Retina (tissue), 1 donor: Measurements from ENCODE around the gene LMCD1.

Experiments used
- DNase-seq: peaks from one replicate; pipeline ENCODE4 v3.0.0-alpha.2; 2016

The LMCD1 gene

DNA sequence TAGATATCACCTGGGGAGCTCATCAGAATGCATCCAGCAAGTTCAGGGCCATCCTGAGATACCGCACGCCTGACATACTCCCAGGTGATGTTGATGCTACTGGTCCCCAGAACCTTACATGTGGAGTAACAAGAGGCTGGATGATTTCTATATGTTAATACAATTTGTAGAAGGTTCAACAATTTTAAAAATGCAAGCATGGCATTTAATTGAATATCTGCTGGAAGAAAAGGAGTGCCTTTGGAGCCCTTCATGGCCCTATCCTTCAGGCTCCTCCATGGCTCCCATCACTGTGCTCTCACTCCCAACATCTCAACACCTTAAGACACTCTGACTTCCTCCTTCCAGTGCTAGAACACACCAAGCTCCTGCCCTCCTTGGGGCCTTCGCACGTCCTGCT lies 36.6 kb downstream of the LMCD1 start:
- DNase-seq: no peak

DNA sequence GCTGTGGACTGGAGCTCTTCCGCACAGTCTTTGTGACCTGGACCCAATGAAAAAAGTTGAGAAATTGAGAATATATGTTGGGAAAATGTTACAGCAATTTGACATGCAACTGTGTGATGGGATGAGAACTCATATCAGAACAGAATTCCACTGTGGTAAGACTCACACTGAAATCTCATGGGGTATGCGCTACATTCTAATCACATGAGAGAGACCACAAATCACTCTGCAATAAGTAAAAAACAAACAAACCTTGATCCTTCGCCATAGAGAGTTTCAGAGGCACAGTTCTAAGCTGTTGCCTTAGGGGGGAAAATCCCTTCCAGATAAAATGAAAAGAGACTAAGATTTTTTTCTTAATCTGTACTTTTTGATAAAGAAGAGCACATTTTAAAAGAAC lies 37.3 kb downstream of the LMCD1 start:
- no peak for DNase-seq

- no peak for DNase-seq
Observed at GRCh38 chr3:8539419-8539818, 37.8 kb downstream of the LMCD1 start.

DNA sequence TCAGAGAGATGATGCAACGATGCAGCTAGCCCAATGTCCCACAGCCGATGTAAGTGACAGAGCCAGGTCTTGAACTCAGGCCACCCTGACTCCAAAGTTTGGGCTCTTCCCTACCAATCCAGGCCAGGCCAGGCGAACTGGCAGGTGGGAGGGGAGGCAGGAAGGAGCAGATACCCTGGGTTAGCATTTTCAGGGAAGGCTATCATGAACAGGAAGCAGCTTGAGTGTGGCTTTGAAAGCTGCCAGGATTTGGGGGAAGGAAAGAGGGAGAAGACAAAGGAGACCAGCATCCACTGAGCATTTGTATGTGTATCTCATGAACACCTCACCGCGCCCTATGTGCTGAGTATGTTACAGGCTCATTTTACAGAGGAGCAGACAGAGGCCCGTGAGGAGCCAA lies 38.8 kb downstream of the LMCD1 start:
- no peak for DNase-seq

- no peak for DNase-seq
Observed at GRCh38 chr3:8541486-8541885, 39.9 kb downstream of the LMCD1 start.

DNA sequence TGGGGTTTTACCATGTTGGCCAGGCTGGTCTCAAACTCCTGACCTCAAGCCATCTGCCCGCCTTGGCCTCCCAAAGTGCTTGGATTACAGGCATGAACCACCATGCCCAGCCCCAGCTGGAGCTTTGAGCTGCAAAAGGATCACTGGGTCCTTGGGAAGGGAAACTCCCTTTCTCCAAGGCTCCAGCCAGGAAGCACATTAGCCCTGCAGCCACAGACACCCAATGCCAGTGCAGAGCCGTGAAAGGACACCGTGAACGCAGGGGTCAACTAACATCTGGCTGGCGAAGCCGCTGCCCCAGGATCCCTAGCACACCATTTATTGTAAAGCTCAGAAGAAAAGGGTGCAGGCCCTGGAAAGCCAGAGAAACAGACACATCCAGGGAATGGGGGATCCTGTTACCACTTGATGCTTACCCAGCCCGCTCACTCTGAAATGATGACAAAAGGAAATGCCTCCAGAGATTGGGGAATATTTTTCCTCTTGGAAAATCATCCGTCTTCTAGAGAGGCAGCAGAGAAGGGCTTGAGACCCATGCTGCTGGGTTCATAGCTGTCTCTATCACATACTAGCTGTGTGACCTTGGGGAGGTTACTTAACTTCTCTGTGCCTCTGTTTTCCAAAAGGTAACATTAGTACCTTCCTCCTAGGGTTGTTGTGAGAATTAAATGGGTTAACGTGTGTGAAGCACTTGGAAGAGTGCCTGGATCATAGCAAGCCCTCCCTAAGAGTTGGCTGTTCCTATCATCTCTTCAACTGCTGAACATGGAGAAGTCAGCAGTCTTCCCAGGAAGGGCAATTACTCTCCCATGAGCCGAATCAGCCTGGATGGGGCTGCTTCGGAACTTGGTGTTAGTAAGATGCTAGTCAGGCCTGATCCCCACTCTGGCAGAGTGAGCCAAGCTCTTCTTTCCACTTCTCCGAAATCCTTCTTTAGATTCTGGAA lies 40.8 kb downstream of the LMCD1 start:
- DNase-seq: no peak

DNA sequence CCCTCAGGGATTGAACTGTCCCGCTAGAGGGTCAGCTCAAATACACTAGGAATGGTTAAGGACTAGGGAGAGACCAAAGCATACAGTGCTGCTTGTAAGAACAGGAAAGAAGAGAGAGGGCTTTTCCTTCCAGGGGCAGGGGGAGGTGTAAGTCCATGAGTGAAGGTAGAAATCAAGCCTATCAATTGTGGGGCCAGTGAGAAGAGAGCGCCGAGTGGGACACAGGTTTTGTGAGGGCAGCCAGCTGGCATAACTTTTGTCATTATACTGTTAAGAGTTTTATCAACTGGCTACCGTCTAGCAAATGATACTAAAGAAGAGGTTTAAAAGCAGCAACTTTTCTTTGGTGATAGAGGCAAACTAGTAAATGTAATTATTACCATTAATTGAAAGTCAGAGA lies 45.0 kb downstream of the LMCD1 start:
- DNase-seq: no peak

- DNase-seq: no peak
Observed at GRCh38 chr3:8548502-8549275, 47.1 kb downstream of the LMCD1 start.

DNA sequence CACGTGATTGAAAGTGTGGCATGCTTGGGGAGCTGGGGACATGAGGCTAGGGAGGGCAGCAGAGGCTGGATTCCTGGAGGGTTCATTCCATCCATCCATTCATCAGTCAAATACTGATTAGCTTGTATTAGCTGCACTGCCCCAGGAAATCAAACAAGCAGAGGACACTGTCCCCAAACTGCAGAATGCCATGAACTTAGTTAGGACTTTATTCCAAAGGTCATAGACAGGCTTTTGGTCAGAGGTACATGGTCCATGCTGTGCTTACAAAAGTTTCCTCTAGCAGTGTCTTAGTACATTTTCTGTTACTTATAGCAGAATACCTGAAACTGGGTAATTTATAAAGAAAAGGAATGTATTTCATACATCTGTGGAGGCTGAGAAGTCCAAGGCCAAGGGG lies 47.7 kb downstream of the LMCD1 start:
- no peak for DNase-seq

GRCh38 chr3:8550611-8551010 lies 49.0 kb downstream of the LMCD1 start:
- no peak for DNase-seq

DNA sequence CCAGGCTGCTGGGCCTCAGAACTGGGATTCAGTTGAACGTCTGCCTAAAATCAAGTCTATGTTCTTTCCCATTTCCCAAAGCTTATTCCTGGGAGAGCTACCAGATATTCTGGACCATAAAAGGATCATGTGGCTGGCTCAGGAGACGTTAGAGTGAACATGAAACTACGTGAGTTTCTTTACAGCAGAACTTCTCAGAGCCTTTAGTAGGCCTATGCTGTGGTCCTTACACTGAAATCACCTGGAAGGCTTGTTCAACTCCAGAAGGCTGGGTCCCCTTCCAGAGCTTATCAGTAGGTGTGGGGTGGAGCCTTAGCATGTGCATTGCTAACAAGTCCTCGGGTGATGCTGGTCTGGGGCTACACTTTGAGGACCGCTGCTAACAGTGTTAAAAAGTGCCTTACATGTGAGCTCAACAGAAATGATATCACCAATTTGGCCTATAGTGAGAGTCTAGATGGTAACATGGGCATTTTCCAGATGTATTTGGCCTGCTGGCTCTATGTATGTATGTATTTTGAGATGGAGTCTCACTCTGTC lies 50.7 kb downstream of the LMCD1 start:
- DNase-seq: no peak

DNA sequence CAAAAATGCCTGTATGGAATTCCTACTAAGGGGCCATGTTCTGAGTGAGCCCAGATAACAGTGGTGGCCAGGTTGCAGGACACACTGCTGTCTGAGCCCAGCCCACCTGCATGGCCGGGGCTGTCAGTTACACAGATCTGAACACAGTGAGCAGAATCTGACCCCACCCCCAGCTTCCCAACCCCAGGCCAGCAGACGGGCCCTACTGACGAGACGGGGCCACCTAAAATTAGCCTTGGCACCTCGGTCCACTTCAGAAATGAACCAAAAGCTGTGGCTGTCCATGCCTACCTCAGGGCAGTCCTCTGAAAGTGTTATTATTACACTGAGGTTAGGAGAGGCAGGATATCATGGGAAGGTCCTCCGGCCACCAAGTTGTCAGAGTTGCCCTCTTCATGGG lies 51.8 kb downstream of the LMCD1 start:
- DNase-seq: no peak

GRCh38 chr3:8554696-8555095 lies 53.1 kb downstream of the LMCD1 start:
- DNase-seq: peak; percentile 15

GRCh38 chr3:8555113-8555661 lies 53.6 kb downstream of the LMCD1 start:
- DNase-seq: peak; percentile 73

DNA sequence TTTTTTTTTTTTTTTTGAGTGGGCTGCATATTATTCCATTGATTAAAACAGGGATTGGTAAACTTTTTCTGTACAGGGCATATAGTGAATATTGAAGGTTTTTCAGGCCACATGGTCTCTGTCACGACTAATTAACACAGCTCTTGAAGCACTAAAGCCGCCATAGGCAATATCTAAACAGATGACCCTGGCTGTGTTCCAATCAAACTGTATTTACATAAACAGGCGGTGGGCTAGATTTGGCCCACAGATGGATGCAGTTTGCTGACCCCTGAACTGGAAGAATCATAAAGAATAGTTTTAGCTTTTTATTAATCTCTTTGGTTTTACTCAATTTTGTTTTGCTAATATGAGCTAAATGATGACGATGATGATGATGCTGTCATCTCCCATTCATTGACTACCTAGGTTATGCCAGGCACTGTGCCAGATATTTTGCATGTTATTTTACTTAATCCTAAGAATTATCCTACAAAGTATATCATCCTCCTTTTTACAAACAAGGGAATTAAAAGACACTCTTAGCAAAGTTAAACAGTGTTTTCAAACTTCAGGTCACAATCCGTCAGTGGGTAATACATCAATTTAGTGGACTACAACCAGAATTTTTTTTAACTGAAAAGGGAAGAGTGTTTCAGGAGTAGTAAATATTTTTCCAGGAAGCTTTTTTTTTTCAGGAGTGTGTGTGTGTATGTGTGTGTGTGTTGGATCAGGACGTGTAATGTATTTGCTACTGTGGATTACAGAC lies 54.3 kb downstream of the LMCD1 start:
- no peak for DNase-seq

DNA sequence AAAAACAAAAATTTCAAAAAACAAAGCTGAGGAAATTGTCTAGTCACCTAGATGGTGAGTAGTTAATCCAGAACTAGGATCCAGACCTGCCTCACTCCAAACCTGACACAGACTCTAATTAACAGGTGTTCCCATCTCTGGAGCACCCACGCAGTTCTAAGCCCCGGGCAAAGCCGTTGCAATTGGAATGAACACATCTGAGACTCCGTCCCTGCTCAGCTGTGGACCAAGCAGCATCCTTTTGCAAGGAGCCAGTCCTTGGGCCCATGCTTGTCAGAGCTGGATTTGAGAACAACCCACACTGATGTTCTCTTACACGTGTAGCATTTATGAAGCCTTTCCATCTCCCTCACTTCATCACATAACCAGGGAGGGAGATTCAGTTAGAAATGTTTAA lies 54.8 kb downstream of the LMCD1 start:
- no peak for DNase-seq

- no peak for DNase-seq
Observed at GRCh38 chr3:8557298-8557697, 55.7 kb downstream of the LMCD1 start.

- DNase-seq: no peak
Observed at GRCh38 chr3:8558645-8559044, 57.0 kb downstream of the LMCD1 start.

DNA sequence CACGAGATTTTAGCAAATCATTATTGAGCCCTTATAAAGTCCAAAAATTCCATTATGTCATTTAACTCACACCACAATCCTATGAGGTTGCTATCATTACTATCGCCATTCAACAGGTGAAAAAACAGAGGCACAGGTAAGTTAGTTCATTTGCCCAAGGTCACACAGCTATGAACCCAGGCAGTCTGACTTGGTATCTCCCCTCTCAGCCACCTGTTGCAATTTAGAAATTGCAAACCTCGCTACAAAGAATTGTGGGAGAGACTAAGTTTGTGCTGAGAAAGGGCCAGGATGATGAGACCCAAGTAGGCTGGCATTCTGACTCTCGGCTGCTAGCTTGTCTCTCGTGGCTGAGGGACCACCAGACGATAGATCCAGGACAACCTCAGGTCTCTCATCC lies 57.7 kb downstream of the LMCD1 start:
- no peak for DNase-seq

GRCh38 chr3:8560366-8561007 lies 58.9 kb downstream of the LMCD1 start:
- no peak for DNase-seq

DNA sequence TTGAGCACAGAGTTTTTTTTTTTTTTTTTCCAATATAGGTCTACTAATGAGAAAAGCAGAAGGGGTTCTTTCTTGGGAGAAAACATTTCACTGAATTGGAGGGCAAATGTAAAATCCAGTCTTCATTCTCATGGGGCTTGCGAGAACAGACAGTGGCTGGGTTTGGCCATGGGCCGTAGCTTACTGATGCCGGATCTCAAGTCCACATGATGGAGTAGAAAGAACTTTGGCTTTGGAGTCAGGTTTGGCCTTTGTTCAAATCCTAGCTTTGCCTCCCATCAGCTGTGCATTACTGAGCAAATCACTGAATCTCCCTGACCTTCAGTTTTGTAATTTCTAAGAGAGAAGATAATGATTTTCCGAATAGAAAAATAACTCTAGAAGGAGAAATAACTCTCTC lies 59.7 kb downstream of the LMCD1 start:
- DNase-seq: no peak

- no peak for DNase-seq
Observed at GRCh38 chr3:8562081-8562595, 60.5 kb downstream of the LMCD1 start.
